GM19025 (cell line): Measurements from ENCODE around the gene GTPBP3.
A peak's percentile ranks its signal among the peaks of the same experiment; 100 is the strongest.
"Not testable (repeated sequence)": the region's sequence is repeated elsewhere in the genome, so short reads cannot be mapped to it uniquely, and the experiment has no call there.

Experiments
- ATAC-seq: cut with Tn5 transposase; IDR thresholded peaks from one replicate; pipeline ENCODE4 v1.9.1; 2021; ENCODE audit warnings: mild to moderate bottlenecking, low read depth, moderate library complexity; ENCODE audit not compliant: unreplicated experiment

Gene GTPBP3

GRCh38 chr19:17340871-17341357 lies 3.6 kb downstream of the GTPBP3 start:
- no peak for ATAC-seq

GRCh38 chr19:17341386-17341785 lies 4.0 kb downstream of the GTPBP3 start:
- ATAC-seq = no peak

GRCh38 chr19:17341845-17342244 lies 4.5 kb downstream of the GTPBP3 start:
- ATAC-seq = no peak

- ATAC-seq = no peak
Observed at GRCh38 chr19:17346109-17346671, 8.8 kb downstream of the GTPBP3 start.

- ATAC-seq = no peak
Observed at GRCh38 chr19:17347361-17347760, 10.0 kb downstream of the GTPBP3 start.

GRCh38 chr19:17347877-17348276 lies 10.5 kb downstream of the GTPBP3 start:
- no peak for ATAC-seq

GRCh38 chr19:17348700-17349099 lies 11.3 kb downstream of the GTPBP3 start:
- ATAC-seq = no peak

GRCh38 chr19:17351815-17352435 lies 14.6 kb downstream of the GTPBP3 start:
- no peak for ATAC-seq

- ATAC-seq = no peak
Observed at GRCh38 chr19:17352608-17353280, 15.4 kb downstream of the GTPBP3 start.

- no peak for ATAC-seq
Observed at GRCh38 chr19:17353386-17353785, 16.0 kb downstream of the GTPBP3 start.

GRCh38 chr19:17357078-17357666 lies 19.8 kb downstream of the GTPBP3 start:
- no peak for ATAC-seq

GRCh38 chr19:17357724-17358123 lies 20.4 kb downstream of the GTPBP3 start:
- ATAC-seq = no peak

- ATAC-seq = no peak
Observed at GRCh38 chr19:17358395-17358794, 21.0 kb downstream of the GTPBP3 start.

- ATAC-seq = no peak
Observed at GRCh38 chr19:17359905-17360800, 22.8 kb downstream of the GTPBP3 start.

GRCh38 chr19:17363852-17364605 lies 26.7 kb downstream of the GTPBP3 start:
- not testable (repeated sequence) for ATAC-seq

- no peak for ATAC-seq
Observed at GRCh38 chr19:17365361-17365760, 28.0 kb downstream of the GTPBP3 start.

GRCh38 chr19:17370026-17370587 lies 32.8 kb downstream of the GTPBP3 start:
- ATAC-seq = peak; percentile 79

GRCh38 chr19:17376935-17377600 lies 39.7 kb downstream of the GTPBP3 start, which contains the start of gene PLVAP:
Gene PLVAP, minus strand, starts transcription at chr19:17377342. Its CDS starts 54 bp downstream, at chr19:17377288.
- ATAC-seq = no peak

GRCh38 chr19:17378271-17378670 lies 40.9 kb downstream of the GTPBP3 start:
- ATAC-seq = no peak
